GM21529 (cell line): ENCODE results near the gene ASIC1.

ENCODE experiments used
- ATAC-seq: cut with Tn5 transposase; IDR thresholded peaks from one replicate; pipeline ENCODE4 v1.9.1; 2021; ENCODE audit not compliant: unreplicated experiment

The ASIC1 gene

GRCh38 chr12:50106907-50107306 lies 49.5 kb downstream of the ASIC1 start:
- ATAC-seq, result no peak

- ATAC-seq, result no peak
Measured at GRCh38 chr12:50107416-50108268, 50.2 kb downstream of the ASIC1 start.

GRCh38 chr12:50109319-50109718 lies 51.9 kb downstream of the ASIC1 start:
- no peak for ATAC-seq

GRCh38 chr12:50110127-50110761 lies 52.8 kb downstream of the ASIC1 start:
- ATAC-seq, result no peak

DNA sequence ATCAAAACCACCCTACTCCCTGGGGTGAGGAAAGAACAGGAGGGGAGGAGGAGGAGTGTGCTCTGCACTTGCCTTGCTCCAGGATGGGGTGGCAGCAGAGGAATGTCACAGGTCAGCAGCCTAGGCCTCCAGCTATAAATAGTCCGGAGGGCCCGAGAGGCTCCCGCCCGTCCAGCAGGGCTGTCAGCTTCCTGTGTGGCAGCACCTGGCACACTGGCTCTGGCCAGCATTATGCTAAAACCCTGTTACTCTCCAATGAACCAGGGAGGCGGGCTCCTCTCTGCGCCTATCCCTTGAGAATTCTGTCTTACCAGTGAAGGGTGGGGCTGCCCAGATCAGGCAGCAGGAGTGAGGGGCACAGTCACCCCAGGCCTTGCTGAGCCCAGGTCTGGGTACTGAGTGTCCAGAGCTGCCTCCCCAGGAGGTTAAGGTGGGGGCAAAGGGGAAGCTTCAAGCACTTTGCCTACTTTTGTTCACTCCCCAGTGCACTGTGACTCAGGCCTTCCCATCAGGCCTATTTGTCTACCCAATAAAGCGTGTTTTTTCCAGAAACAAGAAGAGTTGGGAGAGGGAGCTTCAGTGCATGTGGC lies 53.5 kb downstream of the ASIC1 start:
- peak; percentile 17 for ATAC-seq

GRCh38 chr12:50111395-50111692 lies 53.9 kb downstream of the ASIC1 start:
- peak; percentile 2 for ATAC-seq

DNA sequence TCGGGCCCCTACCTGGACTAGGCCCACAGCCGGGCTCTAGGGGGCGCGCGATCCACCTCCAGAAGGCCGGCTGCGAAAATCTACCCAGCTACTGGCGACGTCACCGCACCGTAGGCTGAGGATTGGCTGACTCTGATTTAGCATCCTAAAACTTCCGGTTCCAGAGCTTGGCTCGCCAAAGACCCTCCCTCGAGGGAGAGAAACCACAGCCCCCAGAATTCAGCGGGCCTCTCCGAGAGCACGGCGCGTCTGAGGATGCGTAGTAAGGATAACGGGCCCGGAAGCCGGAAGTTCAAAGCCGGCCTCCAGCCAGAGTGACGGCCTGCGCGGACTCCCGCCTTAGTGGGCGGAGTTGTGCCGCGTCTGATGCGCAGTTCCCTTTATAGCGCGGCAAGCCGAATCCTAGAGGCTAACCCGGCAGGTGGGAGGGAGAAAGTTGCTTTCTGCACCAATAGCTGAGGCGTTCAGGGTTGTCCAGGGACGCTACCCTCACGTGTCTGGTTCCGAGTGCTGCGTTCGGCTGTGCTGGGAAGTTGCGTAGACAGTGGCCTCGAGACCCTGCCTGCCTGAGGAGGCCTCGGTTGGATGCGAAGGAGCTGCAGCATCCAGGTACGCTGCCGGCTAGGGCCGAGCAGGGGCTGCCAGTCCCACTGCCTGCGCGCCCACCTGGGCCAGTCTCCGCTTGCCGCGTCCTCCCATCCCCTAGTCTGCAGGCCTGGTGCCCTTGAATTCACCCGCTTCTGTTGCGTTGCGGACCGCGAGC lies 54.5 kb downstream of the ASIC1 start, which contains the start of gene COX14:
Gene COX14 (plus strand): TSS at position 544 of the 763 bp plus-strand sequence. CDS start 7,808 bp downstream, outside the sequence.
- ATAC-seq, result peak; percentile 77

DNA sequence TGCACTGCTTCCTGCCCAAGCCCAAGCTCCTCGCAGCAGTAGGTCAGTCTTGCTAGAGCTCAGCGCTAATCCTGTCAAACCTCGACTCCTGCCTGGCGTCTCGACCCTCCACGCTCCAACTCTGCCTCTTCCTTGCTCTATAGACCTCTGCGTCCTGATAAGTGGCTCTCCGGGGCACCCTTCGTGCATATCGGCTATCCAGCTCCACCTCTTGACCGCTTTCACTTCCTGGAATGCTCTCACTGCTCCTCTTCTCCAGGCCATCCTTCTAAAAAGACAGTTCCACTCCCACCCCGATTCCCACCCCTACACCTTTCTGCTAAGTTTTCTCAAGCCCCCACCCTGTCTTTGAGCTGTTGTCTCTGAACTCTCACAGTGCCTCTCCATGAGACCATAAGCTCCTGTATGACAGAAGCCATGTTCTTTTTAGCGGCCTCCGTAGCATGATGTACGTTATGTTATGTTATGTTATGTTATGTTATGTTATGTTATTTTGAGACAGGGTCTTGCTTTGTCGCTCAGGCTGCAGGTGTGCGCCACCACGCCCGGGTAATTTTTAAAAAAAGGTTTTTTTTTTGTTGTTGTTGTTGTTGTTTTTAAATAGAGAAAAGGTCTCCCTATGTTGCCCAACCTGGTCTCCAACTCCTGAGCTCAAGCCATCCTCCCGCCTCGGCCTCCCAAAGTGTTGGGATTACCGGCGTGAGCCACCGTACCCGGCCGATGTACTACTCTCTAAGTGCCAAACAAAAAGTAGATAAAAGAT lies 55.2 kb downstream of the ASIC1 start:
- ATAC-seq, result peak; percentile 2

DNA sequence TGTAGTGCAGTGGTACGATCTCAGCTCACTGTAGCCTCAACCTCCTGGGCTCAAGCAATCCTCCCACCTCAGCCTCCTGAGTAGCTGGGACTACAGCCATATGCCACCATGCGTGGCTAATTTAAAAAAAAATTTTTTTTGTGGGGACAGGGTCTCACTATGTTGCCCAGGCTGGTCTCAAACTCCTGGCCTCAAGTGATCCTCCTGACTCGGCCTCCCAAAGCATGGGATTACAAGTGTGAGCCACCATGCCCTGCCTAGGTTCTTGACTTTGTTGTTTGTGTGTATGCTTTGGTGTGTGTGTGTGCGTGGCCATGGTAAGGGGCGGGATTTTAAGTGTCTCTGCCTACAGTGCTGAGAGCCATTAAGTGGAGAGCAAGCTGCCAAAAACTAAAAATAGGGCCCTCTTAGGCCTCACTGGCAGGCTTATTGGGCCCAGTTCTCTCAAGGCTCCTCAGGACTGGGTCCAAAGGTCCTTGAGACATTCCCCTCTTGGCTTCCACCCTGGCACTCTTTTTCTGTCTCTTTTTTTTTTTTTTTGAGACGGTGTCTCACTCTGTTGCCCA lies 59.7 kb downstream of the ASIC1 start:
- no peak for ATAC-seq

DNA sequence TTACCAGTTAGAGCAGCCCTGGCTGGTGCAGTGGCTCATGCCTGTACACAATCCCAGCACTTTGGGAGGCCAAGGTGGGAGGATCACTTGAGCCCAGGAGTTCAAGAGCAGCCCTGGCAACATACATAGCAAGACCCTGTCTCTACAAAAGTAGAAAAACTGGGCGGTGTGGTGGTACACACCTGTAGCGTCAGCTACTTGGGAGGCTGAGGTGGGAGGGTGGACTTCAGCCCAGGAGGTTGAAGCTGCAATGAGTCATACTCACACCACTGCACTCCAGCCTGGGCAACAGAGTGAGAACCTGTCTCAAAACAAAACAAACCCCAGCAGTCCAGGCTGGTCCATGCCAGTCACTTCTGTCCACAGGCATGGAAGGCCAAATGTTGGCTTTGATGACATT lies 62.0 kb downstream of the ASIC1 start:
- no peak for ATAC-seq

- no peak for ATAC-seq
Measured at GRCh38 chr12:50120521-50120920, 63.1 kb downstream of the ASIC1 start.

DNA sequence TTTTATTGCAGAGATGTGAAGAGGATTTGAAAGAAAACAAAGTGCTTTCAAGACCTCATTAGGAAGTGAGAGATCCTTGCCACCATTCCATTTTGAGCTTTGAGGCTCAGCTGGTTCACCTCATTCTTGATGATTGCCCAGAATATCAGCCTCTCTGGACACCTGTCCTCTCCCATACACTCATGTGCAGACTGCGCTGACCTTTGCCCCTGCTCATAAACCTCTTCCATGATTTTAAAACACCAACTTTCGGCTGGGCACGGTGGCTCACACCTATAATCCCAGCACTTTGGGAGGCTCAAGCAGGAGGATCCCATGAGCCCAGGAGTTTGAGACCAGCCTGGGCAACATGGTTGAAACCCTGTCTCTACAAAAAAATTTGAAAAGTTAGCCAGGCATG lies 63.6 kb downstream of the ASIC1 start:
- no peak for ATAC-seq

GRCh38 chr12:50121641-50122040 lies 64.2 kb downstream of the ASIC1 start:
- ATAC-seq, result no peak

GRCh38 chr12:50123203-50123602 lies 65.8 kb downstream of the ASIC1 start:
- ATAC-seq, result no peak

DNA sequence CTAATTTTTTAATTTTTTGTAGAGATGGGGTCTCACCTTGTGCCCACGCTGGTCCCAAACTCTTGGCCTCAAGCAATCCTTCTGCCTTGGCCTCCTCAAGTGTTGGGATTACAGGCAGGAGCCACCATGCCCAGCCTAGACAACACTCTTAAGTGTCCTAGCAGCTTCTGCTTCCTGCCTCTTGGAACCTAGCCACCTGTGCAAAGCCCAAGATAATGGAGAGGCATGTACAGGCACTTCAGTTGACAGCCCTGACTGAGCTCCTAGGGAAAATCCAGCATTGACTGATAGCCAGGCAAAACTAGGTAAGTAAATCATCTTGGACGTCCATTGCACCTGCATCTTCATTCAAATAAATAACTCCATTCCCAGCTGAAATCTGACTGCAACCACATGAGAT lies 70.2 kb downstream of the ASIC1 start:
- ATAC-seq, result no peak

- no peak for ATAC-seq
Measured at GRCh38 chr12:50129290-50129689, 71.9 kb downstream of the ASIC1 start.

- no peak for ATAC-seq
Measured at GRCh38 chr12:50132505-50133135, 75.2 kb downstream of the ASIC1 start.
